Measurements from ENCODE around the gene LCA5.

Gene LCA5

DNA sequence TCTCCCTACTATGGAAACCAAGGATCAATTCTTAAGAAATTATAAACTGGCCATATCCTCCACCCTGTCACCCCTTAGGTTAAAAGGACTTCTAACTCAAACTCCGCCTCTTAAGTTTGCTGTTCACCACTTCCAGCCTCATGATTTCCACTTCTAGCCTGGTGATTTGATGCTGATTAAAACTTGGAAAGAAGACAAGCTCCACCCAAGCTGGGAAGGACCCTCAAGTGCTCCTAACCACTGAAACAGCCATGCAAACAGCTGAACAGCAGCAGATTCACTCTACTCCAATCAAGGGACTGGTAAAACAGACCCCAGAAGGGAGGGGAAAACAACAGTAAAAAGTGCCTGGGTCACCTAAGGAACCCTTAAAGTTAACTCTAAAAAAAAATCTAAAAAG is 10.3 kb downstream of the LCA5 start:
- Histone ChIP-seq H3K36me3 (ENCODE audit: control insufficient read depth, insufficient read depth, low read length) (no peaks in the 10 kb centered on the region), H3K27me3 (ENCODE audit: control insufficient read depth, insufficient read depth, low read length) (no peaks in the 10 kb centered on the region), H3K4me1 (ENCODE audit: control insufficient read depth, insufficient read depth, low read length) (peaks cover 5% of the 10 kb centered on the region), H3K9me3 (ENCODE audit: control insufficient read depth, low read length) (no peaks in the 10 kb centered on the region), H3K9ac (ENCODE audit: low read length) (no peak overlapping the region), H3K4me3 (ENCODE audit: low read length) (no peak overlapping the region)

- peaks cover 5% of the 10 kb centered on the region for H3K4me1 ChIP-seq (ENCODE audit: control insufficient read depth, insufficient read depth, low read length)
- H3K36me3 ChIP-seq (ENCODE audit: control insufficient read depth, insufficient read depth, low read length): no peaks in the 10 kb centered on the region
- no peak overlapping the region for H3K9ac ChIP-seq (ENCODE audit: low read length)
- H3K27me3 ChIP-seq (ENCODE audit: control insufficient read depth, insufficient read depth, low read length): no peaks in the 10 kb centered on the region
- H3K4me3 ChIP-seq (ENCODE audit: low read length): no peak overlapping the region
- H3K9me3 ChIP-seq (ENCODE audit: control insufficient read depth, low read length): no peaks in the 10 kb centered on the region
Measured at GRCh38 chr6:79525272-79526100, 11.7 kb downstream of the LCA5 start.

GRCh38 chr6:79524065-79524464 is 13.2 kb downstream of the LCA5 start:
- no peaks in the 10 kb centered on the region for H3K27me3 ChIP-seq (ENCODE audit: control insufficient read depth, insufficient read depth, low read length)
- no peaks in the 10 kb centered on the region for H3K9me3 ChIP-seq (ENCODE audit: control insufficient read depth, low read length)
- H3K4me3 ChIP-seq (ENCODE audit: low read length): no peak overlapping the region
- H3K36me3 ChIP-seq (ENCODE audit: control insufficient read depth, insufficient read depth, low read length): no peaks in the 10 kb centered on the region
- no peak overlapping the region for H3K9ac ChIP-seq (ENCODE audit: low read length)
- H3K4me1 ChIP-seq (ENCODE audit: control insufficient read depth, insufficient read depth, low read length): peaks cover 5% of the 10 kb centered on the region

GRCh38 chr6:79522609-79523008 is 14.6 kb downstream of the LCA5 start:
- Histone ChIP-seq H3K9me3 (ENCODE audit: control insufficient read depth, low read length) (no peaks in the 10 kb centered on the region), H3K9ac (ENCODE audit: low read length) (no peak overlapping the region), H3K4me3 (ENCODE audit: low read length) (no peak overlapping the region), H3K4me1 (ENCODE audit: control insufficient read depth, insufficient read depth, low read length) (peaks cover 5% of the 10 kb centered on the region), H3K36me3 (ENCODE audit: control insufficient read depth, insufficient read depth, low read length) (no peaks in the 10 kb centered on the region), H3K27me3 (ENCODE audit: control insufficient read depth, insufficient read depth, low read length) (no peaks in the 10 kb centered on the region)

GRCh38 chr6:79520534-79520933 is 16.7 kb downstream of the LCA5 start:
- H3K9ac ChIP-seq (ENCODE audit: low read length): no peak overlapping the region
- no peaks in the 10 kb centered on the region for H3K36me3 ChIP-seq (ENCODE audit: control insufficient read depth, insufficient read depth, low read length)
- peaks cover 3% of the 10 kb centered on the region for H3K4me1 ChIP-seq (ENCODE audit: control insufficient read depth, insufficient read depth, low read length)
- H3K4me3 ChIP-seq (ENCODE audit: low read length): no peak overlapping the region
- H3K27me3 ChIP-seq (ENCODE audit: control insufficient read depth, insufficient read depth, low read length): no peaks in the 10 kb centered on the region
- H3K9me3 ChIP-seq (ENCODE audit: control insufficient read depth, low read length): no peaks in the 10 kb centered on the region

- Histone ChIP-seq H3K9ac (ENCODE audit: low read length) (no peak overlapping the region), H3K27me3 (ENCODE audit: control insufficient read depth, insufficient read depth, low read length) (no peaks in the 10 kb centered on the region), H3K4me3 (ENCODE audit: low read length) (no peak overlapping the region), H3K36me3 (ENCODE audit: control insufficient read depth, insufficient read depth, low read length) (no peaks in the 10 kb centered on the region), H3K9me3 (ENCODE audit: control insufficient read depth, low read length) (no peaks in the 10 kb centered on the region), H3K4me1 (ENCODE audit: control insufficient read depth, insufficient read depth, low read length) (no peaks in the 10 kb centered on the region)
Measured at GRCh38 chr6:79518842-79519241, 18.4 kb downstream of the LCA5 start.

- Histone ChIP-seq H3K9me3 (ENCODE audit: control insufficient read depth, low read length) (no peaks in the 10 kb centered on the region), H3K4me1 (ENCODE audit: control insufficient read depth, insufficient read depth, low read length) (no peaks in the 10 kb centered on the region), H3K4me3 (ENCODE audit: low read length) (no peak overlapping the region), H3K36me3 (ENCODE audit: control insufficient read depth, insufficient read depth, low read length) (no peaks in the 10 kb centered on the region), H3K27me3 (ENCODE audit: control insufficient read depth, insufficient read depth, low read length) (no peaks in the 10 kb centered on the region), H3K9ac (ENCODE audit: low read length) (no peak overlapping the region)
Measured at GRCh38 chr6:79515436-79515835, 21.8 kb downstream of the LCA5 start.

DNA sequence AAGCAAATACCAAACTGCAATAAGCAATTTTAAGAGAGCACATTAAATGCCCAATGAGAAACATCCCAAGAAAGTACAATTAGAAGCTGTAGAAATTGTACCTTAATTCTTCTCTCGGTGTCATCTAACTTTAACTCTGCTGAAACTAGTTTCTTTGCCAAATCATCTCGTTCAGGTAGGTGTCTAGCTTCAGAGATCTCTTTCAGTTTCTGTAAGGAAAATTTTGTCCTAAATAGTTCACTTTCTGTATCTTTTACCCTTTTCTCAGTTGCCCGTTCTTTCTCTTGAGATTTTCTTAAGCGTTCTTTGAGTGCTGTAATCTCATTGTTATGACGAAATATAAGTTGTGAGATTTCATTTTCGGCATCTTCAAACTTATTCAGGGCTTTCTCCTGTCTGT is 24.1 kb downstream of the LCA5 start:
- Histone ChIP-seq H3K9me3 (ENCODE audit: control insufficient read depth, low read length) (no peaks in the 10 kb centered on the region), H3K9ac (ENCODE audit: low read length) (no peak overlapping the region), H3K36me3 (ENCODE audit: control insufficient read depth, insufficient read depth, low read length) (no peaks in the 10 kb centered on the region), H3K4me1 (ENCODE audit: control insufficient read depth, insufficient read depth, low read length) (no peaks in the 10 kb centered on the region), H3K27me3 (ENCODE audit: control insufficient read depth, insufficient read depth, low read length) (no peaks in the 10 kb centered on the region), H3K4me3 (ENCODE audit: low read length) (no peak overlapping the region)

DNA sequence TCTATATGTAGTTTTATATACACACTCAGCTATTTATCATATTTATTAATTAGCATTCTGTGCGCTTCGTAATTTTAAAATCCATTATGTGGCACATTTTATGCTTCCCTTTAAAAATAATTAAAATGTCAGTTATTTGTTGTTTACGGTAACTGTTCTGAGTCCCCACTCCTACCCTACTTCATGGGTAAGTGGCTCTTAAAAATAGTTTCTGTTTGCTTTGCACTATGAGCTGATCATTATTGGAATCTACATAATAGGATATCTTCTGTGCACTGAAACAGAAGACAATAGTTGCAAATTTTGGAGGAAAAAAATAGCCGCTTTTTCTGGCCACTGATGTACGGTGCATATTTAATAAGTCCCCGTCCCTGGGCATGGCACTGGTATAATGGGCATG is 25.2 kb downstream of the LCA5 start:
- Histone ChIP-seq H3K27me3 (ENCODE audit: control insufficient read depth, insufficient read depth, low read length) (no peaks in the 10 kb centered on the region), H3K9ac (ENCODE audit: low read length) (no peak overlapping the region), H3K4me1 (ENCODE audit: control insufficient read depth, insufficient read depth, low read length) (no peaks in the 10 kb centered on the region), H3K9me3 (ENCODE audit: control insufficient read depth, low read length) (no peaks in the 10 kb centered on the region), H3K36me3 (ENCODE audit: control insufficient read depth, insufficient read depth, low read length) (no peaks in the 10 kb centered on the region), H3K4me3 (ENCODE audit: low read length) (no peak overlapping the region)

GRCh38 chr6:79510707-79511106 is 26.5 kb downstream of the LCA5 start:
- Histone ChIP-seq H3K9me3 (ENCODE audit: control insufficient read depth, low read length) (no peaks in the 10 kb centered on the region), H3K27me3 (ENCODE audit: control insufficient read depth, insufficient read depth, low read length) (no peaks in the 10 kb centered on the region), H3K4me1 (ENCODE audit: control insufficient read depth, insufficient read depth, low read length) (no peaks in the 10 kb centered on the region), H3K9ac (ENCODE audit: low read length) (no peak overlapping the region), H3K4me3 (ENCODE audit: low read length) (no peak overlapping the region), H3K36me3 (ENCODE audit: control insufficient read depth, insufficient read depth, low read length) (no peaks in the 10 kb centered on the region)

GRCh38 chr6:79506251-79506650 is 31.0 kb downstream of the LCA5 start:
- Histone ChIP-seq H3K9ac (ENCODE audit: low read length) (no peak overlapping the region), H3K9me3 (ENCODE audit: control insufficient read depth, low read length) (no peaks in the 10 kb centered on the region), H3K27me3 (ENCODE audit: control insufficient read depth, insufficient read depth, low read length) (no peaks in the 10 kb centered on the region), H3K4me1 (ENCODE audit: control insufficient read depth, insufficient read depth, low read length) (no peaks in the 10 kb centered on the region), H3K36me3 (ENCODE audit: control insufficient read depth, insufficient read depth, low read length) (no peaks in the 10 kb centered on the region), H3K4me3 (ENCODE audit: low read length) (no peak overlapping the region)

- Histone ChIP-seq H3K27me3 (ENCODE audit: control insufficient read depth, insufficient read depth, low read length) (no peaks in the 10 kb centered on the region), H3K9ac (ENCODE audit: low read length) (no peak overlapping the region), H3K9me3 (ENCODE audit: control insufficient read depth, low read length) (no peaks in the 10 kb centered on the region), H3K36me3 (ENCODE audit: control insufficient read depth, insufficient read depth, low read length) (no peaks in the 10 kb centered on the region), H3K4me3 (ENCODE audit: low read length) (no peak overlapping the region), H3K4me1 (ENCODE audit: control insufficient read depth, insufficient read depth, low read length) (no peaks in the 10 kb centered on the region)
Measured at GRCh38 chr6:79504372-79504771, 32.9 kb downstream of the LCA5 start.

DNA sequence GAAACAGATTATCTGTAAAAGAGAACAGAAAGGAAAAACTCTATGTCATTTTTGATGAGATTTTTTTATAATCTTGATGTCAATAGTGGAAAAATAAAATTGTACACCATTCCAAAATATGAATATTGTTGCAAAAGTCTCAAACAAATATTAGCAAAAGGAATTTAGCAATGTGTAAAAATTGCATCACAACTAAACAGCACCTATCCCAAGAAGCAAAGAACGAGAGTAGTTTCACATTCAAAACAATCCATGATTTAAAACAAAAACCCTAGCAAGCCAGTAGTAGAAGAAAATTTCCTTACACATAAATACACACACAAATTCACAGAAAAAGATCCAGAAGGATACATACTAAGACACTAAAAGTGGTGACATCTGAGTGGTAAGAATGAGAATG is 38.4 kb downstream of the LCA5 start:
- no peak overlapping the region for H3K4me3 ChIP-seq (ENCODE audit: low read length)
- no peaks in the 10 kb centered on the region for H3K27me3 ChIP-seq (ENCODE audit: control insufficient read depth, insufficient read depth, low read length)
- H3K9me3 ChIP-seq (ENCODE audit: control insufficient read depth, low read length): no peaks in the 10 kb centered on the region

More for the DNA sequence above, 38.4 kb downstream of the LCA5 start:
- Histone ChIP-seq H3K9ac (ENCODE audit: low read length) (no peak overlapping the region), H3K4me1 (ENCODE audit: control insufficient read depth, insufficient read depth, low read length) (no peaks in the 10 kb centered on the region), H3K36me3 (ENCODE audit: control insufficient read depth, insufficient read depth, low read length) (no peaks in the 10 kb centered on the region)
